HG02623 (cell line): ENCODE measurements around the gene GNAI3.

Experiments used
- ATAC-seq: cut with Tn5 transposase; IDR thresholded peaks from one replicate; pipeline ENCODE4 v1.9.1; 2021; ENCODE audit warnings: moderate library complexity; ENCODE audit not compliant: unreplicated experiment

Gene GNAI3

GRCh38 chr1:109634771-109635750 lies 86.6 kb downstream of the GNAI3 start:
- no peak for ATAC-seq

- no peak for ATAC-seq
These were observed 87.4 kb downstream of the GNAI3 start for GRCh38 chr1:109635862-109636200.

- ATAC-seq, result no peak
These were observed 88.0 kb downstream of the GNAI3 start for GRCh38 chr1:109636201-109636952.

GRCh38 chr1:109637446-109637845 lies 89.0 kb downstream of the GNAI3 start:
- no peak for ATAC-seq

- ATAC-seq, result no peak
These were observed 90.8 kb downstream of the GNAI3 start for GRCh38 chr1:109639063-109639840.

- ATAC-seq, result no peak
These were observed 91.4 kb downstream of the GNAI3 start for GRCh38 chr1:109639841-109640184.

- ATAC-seq, result peak; percentile 76
These were observed 92.0 kb downstream of the GNAI3 start for GRCh38 chr1:109640285-109640865.

- no peak for ATAC-seq
These were observed 92.8 kb downstream of the GNAI3 start for GRCh38 chr1:109641078-109641740.

- ATAC-seq, result no peak
These were observed 93.4 kb downstream of the GNAI3 start for GRCh38 chr1:109641861-109642260.

GRCh38 chr1:109642626-109643025 lies 94.2 kb downstream of the GNAI3 start:
- ATAC-seq, result no peak

GRCh38 chr1:109643385-109644230 lies 95.2 kb downstream of the GNAI3 start:
- ATAC-seq, result peak; percentile 53

GRCh38 chr1:109644670-109645069 lies 96.3 kb downstream of the GNAI3 start:
- no peak for ATAC-seq

- ATAC-seq, result no peak
These were observed 101.1 kb downstream of the GNAI3 start for GRCh38 chr1:109649491-109649914.

GRCh38 chr1:109650609-109651008 lies 102.2 kb downstream of the GNAI3 start:
- no peak for ATAC-seq

GRCh38 chr1:109652402-109652801 lies 104.0 kb downstream of the GNAI3 start:
- ATAC-seq, result no peak

- no peak for ATAC-seq
These were observed 104.9 kb downstream of the GNAI3 start for GRCh38 chr1:109653306-109653705.

- no peak for ATAC-seq
These were observed 106.1 kb downstream of the GNAI3 start for GRCh38 chr1:109654519-109654918.

GRCh38 chr1:109655615-109656519 lies 107.5 kb downstream of the GNAI3 start, which contains the start of gene GSTM4:
TSS of gene GSTM4 (plus strand) at chr1:109656099. CDS start at chr1:109656390, 291 bp downstream.
- ATAC-seq, result peak; percentile 93
